HL-60 (cell line): Measurements from ENCODE around the gene PGLYRP2.

Source experiments
- DNase-seq, 2 experiments: peaks; one replicate each; pipeline ENCODE4 v3.0.0-alpha.2; 2010 to 2020; ENCODE audit warnings: low read depth in 1 of 2, low spot score in 1 of 2
- H3K27ac ChIP-seq: fragments of 250-450 bp; sonication (Bioruptor Pico); replicated peaks from 2 replicates; pipeline ENCODE4 v1.5.1; 2020; ENCODE audit warnings: mild to moderate bottlenecking, moderate library complexity
- H3K27me3 ChIP-seq: fragments of 250-450 bp; sonication (Bioruptor Pico); 2 replicates; pipeline ENCODE4 v1.5.1; 2021; ENCODE audit warnings: mild to moderate bottlenecking, moderate library complexity; ENCODE audit not compliant: insufficient read depth, poor library complexity, severe bottlenecking
- H3K4me3 ChIP-seq: replicated peaks from 2 replicates; pipeline ENCODE4 v1.5.1; 2011; ENCODE audit warnings: mild to moderate bottlenecking, control low read depth, low read length; ENCODE audit not compliant: insufficient read depth
- GABPA ChIP-seq: IDR thresholded peaks from 2 replicates; pipeline ENCODE4 v1.6.1; 2012; ENCODE audit warnings: low read depth
- POLR2AphosphoS5 ChIP-seq: IDR thresholded peaks from 2 replicates; pipeline ENCODE4 v1.6.1; 2012; ENCODE audit warnings: low read depth
- SPI1 ChIP-seq: IDR thresholded peaks from 2 replicates; pipeline ENCODE4 v1.6.1; 2012; ENCODE audit warnings: low read depth, mild to moderate bottlenecking, borderline replicate concordance
- TF ChIP-seq, protein P1 (sequence below): IDR thresholded peaks from one replicate; pipeline ENCODE4 v1.5.1; 2011; ENCODE audit warnings: low read length, control low read depth, inconsistent platforms; ENCODE audit not compliant: insufficient read depth
- TF ChIP-seq, protein P2 (sequence below): IDR thresholded peaks from 2 replicates; pipeline ENCODE4 v1.6.1; 2012; ENCODE audit warnings: low read depth; ENCODE audit not compliant: insufficient replicate concordance

Gene PGLYRP2

DNA sequence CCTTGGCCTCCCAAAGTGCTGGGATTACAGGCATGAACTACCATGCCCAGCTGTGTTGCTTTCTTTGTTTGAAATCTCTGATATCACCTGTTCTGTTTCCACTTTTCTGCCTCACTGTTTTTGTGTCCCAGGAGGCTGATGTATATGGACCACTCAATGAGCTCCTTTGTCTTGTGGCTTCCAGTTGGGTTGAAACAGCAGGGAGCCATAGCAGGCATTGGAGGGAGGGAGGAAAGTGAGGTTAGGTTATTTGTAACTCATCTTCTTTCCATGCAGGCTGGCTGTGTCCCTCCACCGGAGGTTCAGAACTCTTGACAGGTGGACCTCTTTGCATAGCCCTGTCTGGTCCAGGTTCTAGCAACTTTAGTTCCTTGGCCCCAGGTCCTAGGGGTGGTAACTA is 23.0 kb upstream of the PGLYRP2 start:
- DNase-seq: no peak
- Histone ChIP-seq H3K4me3 (no peak overlapping the region), H3K27me3 (peaks cover 3% of the 10 kb centered on the region), H3K27ac (no peak overlapping the region)
- TF ChIP-seq GABPA (no peak), SPI1 (no peak), POLR2AphosphoS5 (no peak)
- TF ChIP-seq, protein P1, sequence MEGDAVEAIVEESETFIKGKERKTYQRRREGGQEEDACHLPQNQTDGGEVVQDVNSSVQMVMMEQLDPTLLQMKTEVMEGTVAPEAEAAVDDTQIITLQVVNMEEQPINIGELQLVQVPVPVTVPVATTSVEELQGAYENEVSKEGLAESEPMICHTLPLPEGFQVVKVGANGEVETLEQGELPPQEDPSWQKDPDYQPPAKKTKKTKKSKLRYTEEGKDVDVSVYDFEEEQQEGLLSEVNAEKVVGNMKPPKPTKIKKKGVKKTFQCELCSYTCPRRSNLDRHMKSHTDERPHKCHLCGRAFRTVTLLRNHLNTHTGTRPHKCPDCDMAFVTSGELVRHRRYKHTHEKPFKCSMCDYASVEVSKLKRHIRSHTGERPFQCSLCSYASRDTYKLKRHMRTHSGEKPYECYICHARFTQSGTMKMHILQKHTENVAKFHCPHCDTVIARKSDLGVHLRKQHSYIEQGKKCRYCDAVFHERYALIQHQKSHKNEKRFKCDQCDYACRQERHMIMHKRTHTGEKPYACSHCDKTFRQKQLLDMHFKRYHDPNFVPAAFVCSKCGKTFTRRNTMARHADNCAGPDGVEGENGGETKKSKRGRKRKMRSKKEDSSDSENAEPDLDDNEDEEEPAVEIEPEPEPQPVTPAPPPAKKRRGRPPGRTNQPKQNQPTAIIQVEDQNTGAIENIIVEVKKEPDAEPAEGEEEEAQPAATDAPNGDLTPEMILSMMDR: no peak
- TF ChIP-seq, protein P2, sequence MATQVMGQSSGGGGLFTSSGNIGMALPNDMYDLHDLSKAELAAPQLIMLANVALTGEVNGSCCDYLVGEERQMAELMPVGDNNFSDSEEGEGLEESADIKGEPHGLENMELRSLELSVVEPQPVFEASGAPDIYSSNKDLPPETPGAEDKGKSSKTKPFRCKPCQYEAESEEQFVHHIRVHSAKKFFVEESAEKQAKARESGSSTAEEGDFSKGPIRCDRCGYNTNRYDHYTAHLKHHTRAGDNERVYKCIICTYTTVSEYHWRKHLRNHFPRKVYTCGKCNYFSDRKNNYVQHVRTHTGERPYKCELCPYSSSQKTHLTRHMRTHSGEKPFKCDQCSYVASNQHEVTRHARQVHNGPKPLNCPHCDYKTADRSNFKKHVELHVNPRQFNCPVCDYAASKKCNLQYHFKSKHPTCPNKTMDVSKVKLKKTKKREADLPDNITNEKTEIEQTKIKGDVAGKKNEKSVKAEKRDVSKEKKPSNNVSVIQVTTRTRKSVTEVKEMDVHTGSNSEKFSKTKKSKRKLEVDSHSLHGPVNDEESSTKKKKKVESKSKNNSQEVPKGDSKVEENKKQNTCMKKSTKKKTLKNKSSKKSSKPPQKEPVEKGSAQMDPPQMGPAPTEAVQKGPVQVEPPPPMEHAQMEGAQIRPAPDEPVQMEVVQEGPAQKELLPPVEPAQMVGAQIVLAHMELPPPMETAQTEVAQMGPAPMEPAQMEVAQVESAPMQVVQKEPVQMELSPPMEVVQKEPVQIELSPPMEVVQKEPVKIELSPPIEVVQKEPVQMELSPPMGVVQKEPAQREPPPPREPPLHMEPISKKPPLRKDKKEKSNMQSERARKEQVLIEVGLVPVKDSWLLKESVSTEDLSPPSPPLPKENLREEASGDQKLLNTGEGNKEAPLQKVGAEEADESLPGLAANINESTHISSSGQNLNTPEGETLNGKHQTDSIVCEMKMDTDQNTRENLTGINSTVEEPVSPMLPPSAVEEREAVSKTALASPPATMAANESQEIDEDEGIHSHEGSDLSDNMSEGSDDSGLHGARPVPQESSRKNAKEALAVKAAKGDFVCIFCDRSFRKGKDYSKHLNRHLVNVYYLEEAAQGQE: no peak

DNA sequence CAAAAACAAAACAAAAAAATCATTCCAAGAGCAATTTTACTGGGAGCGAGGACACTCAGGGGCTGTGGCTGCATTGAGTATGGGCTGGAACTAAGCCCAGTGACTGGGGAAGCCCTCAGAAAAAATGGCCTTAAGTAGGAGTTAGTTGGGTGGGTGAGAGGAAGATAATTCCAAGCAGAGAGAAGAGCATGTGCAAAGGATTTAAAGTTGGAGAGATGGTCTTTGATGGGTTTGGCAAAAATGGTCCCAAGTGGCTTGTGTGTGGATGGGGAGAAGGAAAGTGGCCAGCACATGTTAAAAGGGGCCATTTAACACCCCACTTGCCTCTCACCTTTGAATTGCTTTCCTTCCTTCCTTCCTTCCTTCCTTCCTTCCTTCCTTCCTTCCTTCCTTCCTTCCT is 22.3 kb upstream of the PGLYRP2 start:
- no peak overlapping the region for H3K27ac ChIP-seq
- no peak for DNase-seq
- no peak for TF ChIP-seq GABPA
- TF ChIP-seq, protein P1: no peak
- TF ChIP-seq, protein P2: no peak
- TF ChIP-seq POLR2AphosphoS5: no peak
- no peak for TF ChIP-seq SPI1
- no peaks in the 10 kb centered on the region for H3K27me3 ChIP-seq
- H3K4me3 ChIP-seq: no peak overlapping the region

DNA sequence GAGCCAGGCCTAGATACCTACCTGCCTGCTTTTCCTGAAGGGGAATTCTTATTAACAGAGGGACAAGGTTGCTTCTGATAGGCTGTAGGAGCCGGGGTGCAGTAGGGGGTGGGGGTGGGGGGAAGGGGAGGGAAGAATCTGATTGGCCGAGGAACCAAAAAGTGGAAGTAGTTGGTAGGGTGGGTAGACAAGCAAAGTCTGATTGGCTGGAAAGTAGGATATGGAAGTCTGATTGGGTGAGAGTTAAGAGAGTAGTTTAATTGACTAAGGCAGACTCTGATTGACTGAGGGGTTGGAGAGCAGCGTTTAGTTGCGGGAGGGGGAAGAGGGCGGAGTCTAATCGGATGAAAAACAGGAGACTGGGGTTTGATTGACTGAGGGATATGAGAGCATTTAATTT is 19.6 kb upstream of the PGLYRP2 start:
- H3K27ac ChIP-seq: no peak overlapping the region
- DNase-seq: no peak
- H3K27me3 ChIP-seq: no peaks in the 10 kb centered on the region
- no peak overlapping the region for H3K4me3 ChIP-seq
- TF ChIP-seq SPI1 (no peak), GABPA (no peak), POLR2AphosphoS5 (no peak)
- TF ChIP-seq, protein P2: no peak
- TF ChIP-seq, protein P1: no peak
